ENCODE data around the gene COL2A1.

- TF ChIP-seq TAF1 (IDR thresholded peaks at IDR 0.05; ENCODE audit: borderline replicate concordance, low read depth, low read length): no peak
- no peak for TF ChIP-seq POLR2AphosphoS5 (IDR thresholded peaks at IDR 0.05; ENCODE audit: low read depth, low read length)
- no peak for TF ChIP-seq POLR2A (IDR thresholded peaks at IDR 0.05; ENCODE audit: low read depth, low read length)
These were observed 17.4 kb downstream of the COL2A1 start for GRCh38 chr12:47986832-47987231.

All from GM12892 (cell line).